ENCODE data around the gene KRT36. TPM values are rescaled to one million over a fixed set of nuclear protein-coding genes. Genes with fewer than 3 reads are reported as not detected.

The KRT36 gene
- total RNA-seq, 1 donor from 2014 or later = not detected

DNA sequence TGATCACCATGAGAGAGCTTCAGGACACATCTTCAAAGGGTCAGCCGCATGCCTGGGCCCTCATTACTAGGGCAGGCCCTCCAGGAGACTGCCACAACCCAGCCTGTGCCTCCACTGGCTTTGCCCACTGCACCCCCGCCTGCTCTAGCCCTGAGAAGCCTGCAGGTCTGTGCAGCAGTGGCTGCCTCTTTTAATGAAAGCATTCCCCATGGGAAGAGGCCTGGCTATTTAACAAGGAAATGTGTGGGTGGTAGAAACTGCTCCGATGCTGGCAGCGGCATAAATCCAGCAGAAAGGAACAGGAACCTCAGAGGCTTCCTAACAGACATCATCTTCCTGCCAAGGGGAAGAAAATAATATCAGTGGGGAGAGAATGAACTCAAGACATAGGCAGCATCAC is 22.1 kb downstream of the KRT36 start:
- no peaks in the 10 kb centered on the region for H3K36me3 ChIP-seq
- Mint-ChIP-seq H3K9me3 (peaks cover 8% of the 10 kb centered on the region), H3K27ac (no peak overlapping the region), H3K27me3 (ENCODE audit: insufficient read depth, low read depth) (no peaks in the 10 kb centered on the region), H3K36me3 (no peaks in the 10 kb centered on the region), H3K4me3 (no peak overlapping the region), H3K4me1 (no peaks in the 10 kb centered on the region)
- no peak overlapping the region for H3K4me3 ChIP-seq
- no peaks in the 10 kb centered on the region for H3F3A ChIP-seq (ENCODE audit: low read depth)
- no peak overlapping the region for H3K27ac ChIP-seq
- H3K4me1 ChIP-seq = no peaks in the 10 kb centered on the region
- no peaks in the 10 kb centered on the region for H3K79me2 ChIP-seq (ENCODE audit: low read depth)
- H3K4me2 ChIP-seq = no peak overlapping the region
- no peaks in the 10 kb centered on the region for H3K9me3 ChIP-seq (ENCODE audit: low read depth)
- no peak for DNase-seq (ENCODE audit: low spot score)
- H2AFZ ChIP-seq (replicated peaks) = no peak overlapping the region
- H4K20me1 ChIP-seq (ENCODE audit: low read depth) = no peaks in the 10 kb centered on the region
- no peak for TF ChIP-seq CTCF (IDR thresholded peaks at IDR 0.05)
- no peak for TF ChIP-seq EZH2 (IDR thresholded peaks at IDR 0.05)
- no peak for TF ChIP-seq EZH2phosphoT487 (IDR thresholded peaks at IDR 0.05)
- H3K9ac ChIP-seq = no peak overlapping the region
- H3K27me3 ChIP-seq = no peaks in the 10 kb centered on the region

DNA sequence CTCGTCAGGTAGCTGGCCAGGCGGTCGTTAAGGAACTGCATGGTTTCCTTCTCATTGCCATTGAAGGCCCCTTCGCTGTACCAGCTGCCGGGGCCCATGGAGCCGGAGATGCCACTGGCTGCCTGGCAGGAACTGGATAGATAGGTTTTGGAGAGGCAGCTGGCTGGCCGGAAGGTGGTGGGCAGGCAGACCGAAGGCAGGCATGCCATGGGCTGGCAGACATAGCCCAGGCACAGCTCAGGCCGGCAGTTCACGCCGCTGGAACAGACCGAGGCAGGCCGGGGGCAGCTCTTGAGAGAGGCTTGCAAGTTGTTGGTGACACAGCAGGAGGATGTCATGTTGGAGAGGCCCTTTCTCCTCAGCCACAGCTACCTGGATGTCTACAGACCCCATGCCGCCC is 22.7 kb downstream of the KRT36 start, which contains the start of gene KRT32:
KRT32 (minus strand) TSS at position 399 of the 400 bp plus-strand sequence; CDS start at position 338, 61 bp downstream.
- H3K36me3 Mint-ChIP-seq = no peaks in the 10 kb centered on the region
- no peak within 1 kb of the TSS for H3K4me3 Mint-ChIP-seq
- Histone ChIP-seq H4K20me1 (ENCODE audit: low read depth) (no peaks in the 10 kb centered on the region), H3K4me3 (no peak within 1 kb of the TSS), H3K79me2 (ENCODE audit: low read depth) (no peaks in the 10 kb centered on the region), H3K27ac (no peak within 1 kb of the TSS), H3F3A (ENCODE audit: low read depth) (no peaks in the 10 kb centered on the region), H3K27me3 (no peaks in the 10 kb centered on the region), H3K4me2 (no peak within 1 kb of the TSS), H2AFZ (replicated peaks) (no peak within 1 kb of the TSS), H3K9me3 (ENCODE audit: low read depth) (no peaks in the 10 kb centered on the region), H3K9ac (no peak within 1 kb of the TSS), H3K4me1 (no peaks in the 10 kb centered on the region), H3K36me3 (no peaks in the 10 kb centered on the region)
- H3K27me3 Mint-ChIP-seq (ENCODE audit: insufficient read depth, low read depth) = no peaks in the 10 kb centered on the region
- TF ChIP-seq CTCF (IDR thresholded peaks at IDR 0.05) (no peak), EZH2phosphoT487 (IDR thresholded peaks at IDR 0.05) (no peak), EZH2 (IDR thresholded peaks at IDR 0.05) (no peak)
- H3K9me3 Mint-ChIP-seq = peaks cover 8% of the 10 kb centered on the region
- no peak for DNase-seq (ENCODE audit: low spot score)
- H3K27ac Mint-ChIP-seq = no peak within 1 kb of the TSS
- no peaks in the 10 kb centered on the region for H3K4me1 Mint-ChIP-seq

DNA sequence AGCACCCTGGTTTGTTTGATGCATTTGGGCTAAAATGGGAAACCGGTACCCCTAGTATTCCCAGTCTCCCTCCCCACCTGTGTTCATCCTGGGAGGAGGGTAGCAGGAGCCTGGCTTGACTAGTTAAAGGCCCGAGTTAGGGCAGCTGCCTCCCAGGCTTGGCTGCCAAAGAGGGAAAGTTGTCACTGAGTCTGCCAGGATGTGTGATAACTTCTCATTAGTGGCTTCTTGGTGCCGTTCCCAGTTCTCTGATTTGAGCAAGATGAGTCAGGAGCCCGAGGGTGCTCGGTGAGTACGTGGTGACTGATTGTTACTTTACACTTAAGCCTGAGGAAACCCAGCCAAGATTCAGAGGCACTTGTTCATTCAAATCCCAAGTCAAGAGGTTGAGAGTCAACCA is 25.0 kb downstream of the KRT36 start:
- peak overlapping the region; percentile 25 for H3K27ac Mint-ChIP-seq
- H3F3A ChIP-seq (ENCODE audit: low read depth) = no peaks in the 10 kb centered on the region
- H3K4me1 ChIP-seq = no peaks in the 10 kb centered on the region
- no peaks in the 10 kb centered on the region for H3K27me3 Mint-ChIP-seq (ENCODE audit: insufficient read depth, low read depth)
- H2AFZ ChIP-seq (replicated peaks) = no peak overlapping the region
- no peaks in the 10 kb centered on the region for H4K20me1 ChIP-seq (ENCODE audit: low read depth)
- no peak overlapping the region for H3K27ac ChIP-seq
- H3K9me3 ChIP-seq (ENCODE audit: low read depth) = no peaks in the 10 kb centered on the region
- no peak overlapping the region for H3K4me3 Mint-ChIP-seq
- H3K4me2 ChIP-seq = no peak overlapping the region
- no peaks in the 10 kb centered on the region for H3K79me2 ChIP-seq (ENCODE audit: low read depth)
- TF ChIP-seq EZH2phosphoT487 (IDR thresholded peaks at IDR 0.05) (no peak), EZH2 (IDR thresholded peaks at IDR 0.05) (no peak), CTCF (IDR thresholded peaks at IDR 0.05) (no peak)
- no peaks in the 10 kb centered on the region for H3K36me3 Mint-ChIP-seq
- no peak overlapping the region for H3K4me3 ChIP-seq
- no peaks in the 10 kb centered on the region for H3K27me3 ChIP-seq
- peaks cover 3% of the 10 kb centered on the region for H3K9me3 Mint-ChIP-seq
- no peaks in the 10 kb centered on the region for H3K36me3 ChIP-seq
- no peak for DNase-seq (ENCODE audit: low spot score)
- no peaks in the 10 kb centered on the region for H3K4me1 Mint-ChIP-seq
- H3K9ac ChIP-seq = no peak overlapping the region

Data from neural progenitor cell (in vitro differentiated cells).